Gastrocnemius medialis (tissue), 4 donors: ENCODE measurements around the gene ASB2.

Experiments used
- CTCF ChIP-seq, 5 experiments: fragments of 450-650 bp in 3 of 5; fragments of 200-600 bp in 2 of 5; sonication (generic) in 2 of 5; IDR thresholded peaks in 4 of 5; conservative IDR thresholded peaks in 1 of 5; 1 replicate in 4 of 5; 2 replicates in 1 of 5; pipeline ENCODE4 v1.5.1; 2016 to 2019; ENCODE audit warnings: antibody characterized with exemption in 5 of 5, mild to moderate bottlenecking in 3 of 5, moderate library complexity in 3 of 5
- POLR2A ChIP-seq, 2 donors: fragments of 450-650 bp; IDR thresholded peaks; one replicate each; pipeline ENCODE4 v1.6.1; 2017; ENCODE audit warnings: antibody characterized with exemption in 2 of 2, mild to moderate bottlenecking in 2 of 2, moderate library complexity in 2 of 2

- TF ChIP-seq CTCF (IDR thresholded peaks at IDR 0.05 in 4 of 5, conservative IDR thresholded peaks at IDR 0.05 in 1 of 5) (no peak), POLR2A (IDR thresholded peaks at IDR 0.05) (no peak)
These were observed 49.2 kb downstream of the ASB2 start, which contains the start of gene FAM181A for GRCh38 chr14:93926873-93927799.
